ENCODE measurements around the gene NT5DC1. TPM values are rescaled to one million over a fixed set of nuclear protein-coding genes. Genes with fewer than 3 reads are reported as not detected.

Gene NT5DC1
- total RNA-seq, 1 experiment from 2014 or later: 63.7 TPM

GRCh38 chr6:116100419-116101301 lies at the start of gene NT5DC1 (continued):
- TF ChIP-seq ZBTB33 (IDR thresholded peaks at IDR 0.05; ENCODE audit: extremely low read depth, insufficient replicate concordance, low read length) (no peak), TCF7L2 (IDR thresholded peaks at IDR 0.05; ENCODE audit: borderline replicate concordance, extremely low read depth, insufficient read depth, insufficient read length) (no peak), CEBPB (IDR thresholded peaks at IDR 0.05; ENCODE audit: low read depth) (no peak; the same call in 1 of the 2 replicates), SRF (IDR thresholded peaks at IDR 0.05; ENCODE audit: low read depth) (no peak), POLR2AphosphoS5 (IDR thresholded peaks at IDR 0.05; ENCODE audit: low read depth, low read length) (peak; percentile 95), EGR1 (IDR thresholded peaks at IDR 0.05; ENCODE audit: low read depth) (no peak)

GRCh38 chr6:116051244-116051643 lies 49.4 kb upstream of the NT5DC1 start:
- CTCF ChIA-PET: interaction anchor here (1.9 kb wide), 1 partner anchor 40 kb away, joined by 5 read pairs; no protein-coding TSS in a partner anchor
- Histone ChIP-seq H3K79me2 (ENCODE audit: insufficient read depth, low read length) (no peaks in the 10 kb centered on the region), H3K36me3 (ENCODE audit: control insufficient read depth in 1 of 2, insufficient read depth in 2 of 2, low read length in 2 of 2) (no peaks in the 10 kb centered on the region), H3K27me3 (ENCODE audit: insufficient read depth, low read length) (no peaks in the 10 kb centered on the region), H3K4me3 (replicated peaks in 1 of 2; ENCODE audit: low read depth in 1 of 2, low read length in 2 of 2) (no peak overlapping the region), H3K27ac (ENCODE audit: low read depth, low read length) (no peak overlapping the region), H3K9me2 (ENCODE audit: insufficient read depth) (no peaks in the 10 kb centered on the region), H3K4me2 (ENCODE audit: low read length) (no peak overlapping the region), H2AFZ (ENCODE audit: low read depth, low read length, poor library complexity, severe bottlenecking) (no peak overlapping the region), H3K9me3 (ENCODE audit: control insufficient read depth in 1 of 2, insufficient read depth in 1 of 2, low read depth in 1 of 2, low read length in 2 of 2) (no peaks in the 10 kb centered on the region), H3K9ac (ENCODE audit: low read length) (no peak overlapping the region), H4K20me1 (ENCODE audit: insufficient read depth) (no peaks in the 10 kb centered on the region), H3K4me1 (ENCODE audit: control insufficient read depth in 1 of 2, insufficient read depth in 2 of 2, low read length in 2 of 2) (peaks cover 0 to 6% of the 10 kb centered on the region in 2 experiments; a peak in 1 of 4 replicates)
- intact Hi-C loops (cut with micrococcal nuclease): no loop called here
- DNase-seq (ENCODE audit: low read depth, low spot score): no peak
- ATAC-seq: no peak
- no peak for TF ChIP-seq MAX (IDR thresholded peaks at IDR 0.05)
- no peak for TF ChIP-seq EGR1 (IDR thresholded peaks at IDR 0.05; ENCODE audit: low read depth)
- TF ChIP-seq TCF7L2 (IDR thresholded peaks at IDR 0.05; ENCODE audit: borderline replicate concordance, extremely low read depth, insufficient read depth, insufficient read length): no peak
- TF ChIP-seq REST (IDR thresholded peaks at IDR 0.05; ENCODE audit: low read depth): no peak
- RAD21 ChIA-PET (ENCODE audit: low non-redundant PET in 1 of 2, low total read pairs in 2 of 2, uncharacterized antibody in 2 of 2, unreplicated experiment in 2 of 2): no interaction called here
- BruUV-seq (replicated peaks): no TSS peak
- POLR2A ChIA-PET: interaction anchor here (1.0 kb wide), 1 partner anchor 9 kb away, joined by 3 read pairs; the partner anchor contains the start of gene FRK
